Omental fat pad (tissue), 4 donors: ENCODE measurements around the gene IL12A. TPM values are rescaled to one million over a fixed set of nuclear protein-coding genes. Genes with fewer than 3 reads are reported as not detected.

ENCODE experiments used
- ATAC-seq: fragments of 150-250 bp; one replicate; pipeline ENCODE4 v1.9.1; 2016; ENCODE audit warnings: mild to moderate bottlenecking, moderate library complexity; ENCODE audit not compliant: low FRiP score
- DNase-seq: peaks from one replicate; pipeline ENCODE4 v3.0.0-alpha.2; 2019; ENCODE audit warnings: low spot score
- CTCF ChIP-seq, 3 donors: fragments of 450-650 bp; IDR thresholded peaks; one replicate each; pipeline ENCODE4 v1.5.1; 2016 to 2017; ENCODE audit warnings: antibody characterized with exemption in 3 of 3, mild to moderate bottlenecking in 3 of 3, moderate library complexity in 2 of 3
- total RNA-seq, 4 donors: library from RNA; depleted of rRNA; stranded (reverse); fragments of >200 nt; gene quantifications; one replicate each; pipeline ENCODE4 v1.1.0, GENCODE V29; 2016

Gene IL12A
- total RNA-seq, 4 donors from 2014 or later: 1.1 to 2.8 (median 2.4) TPM; not detected in 1

GRCh38 chr3:160027541-160028195 is 39.0 kb downstream of the IL12A start:
- DNase-seq (no peak), ATAC-seq (no peak)
- TF ChIP-seq CTCF (IDR thresholded peaks at IDR 0.05): no peak

DNA sequence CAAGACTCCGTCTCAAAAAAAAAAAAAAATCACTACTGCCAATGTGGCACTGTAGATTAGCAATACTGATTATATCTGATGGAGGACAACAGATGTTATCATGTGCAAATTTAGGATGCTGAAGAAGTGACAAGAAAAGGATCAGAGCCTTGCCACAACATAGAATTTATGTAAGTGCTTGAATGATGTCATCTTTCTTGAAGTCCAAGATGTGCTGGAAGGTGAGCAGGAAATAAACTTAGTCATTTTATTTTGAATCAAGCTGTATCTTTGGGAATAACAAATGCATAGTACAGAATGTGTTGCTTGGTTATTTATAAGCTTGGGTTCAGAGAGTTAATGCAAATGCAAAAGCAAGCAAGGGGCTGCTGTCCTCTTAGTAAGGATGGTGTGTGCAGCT is 47.1 kb downstream of the IL12A start:
- DNase-seq (no peak), ATAC-seq (no peak)
- no peak for TF ChIP-seq CTCF (IDR thresholded peaks at IDR 0.05)

GRCh38 chr3:160038862-160039562 is 50.4 kb downstream of the IL12A start:
- DNase-seq (no peak), ATAC-seq (no peak)
- no peak for TF ChIP-seq CTCF (IDR thresholded peaks at IDR 0.05)

GRCh38 chr3:160040181-160040580 is 51.5 kb downstream of the IL12A start:
- TF ChIP-seq CTCF (IDR thresholded peaks at IDR 0.05): no peak
- no peak for ATAC-seq
- DNase-seq: no peak

DNA sequence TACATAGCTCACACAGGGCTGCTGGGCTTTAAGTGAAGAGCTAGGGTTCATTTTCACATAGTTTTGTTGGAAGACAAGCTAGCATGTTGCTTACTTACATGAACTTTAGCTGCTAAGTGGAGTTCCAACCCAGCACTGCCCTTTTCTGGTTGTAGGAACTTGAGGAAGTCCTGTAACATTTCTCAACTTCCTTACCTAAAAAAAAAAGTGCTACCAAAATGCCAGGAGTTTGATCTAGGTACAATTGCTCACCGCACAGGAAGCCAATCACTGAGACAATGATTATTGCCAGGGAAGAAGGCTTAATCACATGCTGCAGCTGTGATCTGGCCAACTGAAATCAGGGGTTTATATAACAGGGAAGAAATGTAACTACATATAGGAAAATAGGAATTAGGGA is 52.8 kb downstream of the IL12A start:
- DNase-seq (no peak), ATAC-seq (no peak)
- no peak for TF ChIP-seq CTCF (IDR thresholded peaks at IDR 0.05)

DNA sequence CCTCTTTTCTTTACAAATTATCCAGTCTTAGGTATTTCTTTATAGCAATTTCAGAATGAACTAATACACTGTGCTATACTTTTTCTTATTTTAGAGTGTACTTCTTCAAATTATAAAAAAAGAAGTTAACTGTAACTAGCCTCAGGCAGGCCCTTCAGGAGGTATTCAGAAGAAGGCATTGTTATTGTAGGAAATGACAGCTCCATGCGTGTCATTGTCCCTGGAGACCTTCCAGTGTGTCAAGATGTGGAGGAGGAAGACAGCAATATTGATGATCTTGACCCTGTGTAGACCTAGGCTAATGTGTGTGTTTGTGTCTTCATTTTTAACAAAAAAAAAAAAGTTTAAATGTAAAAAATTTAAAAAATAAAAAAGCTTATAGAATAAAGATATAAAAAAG is 55.5 kb downstream of the IL12A start:
- ATAC-seq (no peak), DNase-seq (no peak)
- no peak for TF ChIP-seq CTCF (IDR thresholded peaks at IDR 0.05)

Other genes starting within 250 kb of the IL12A start
- gene SCHIP1, start 149.0 kb upstream of the IL12A start, total RNA-seq: 10 to 100 TPM in 1 of 4 donors, 1 to 10 TPM in 3; 2.7 to 13.9 (median 6.0) TPM
- gene C3orf80, start 236.6 kb downstream of the IL12A start, total RNA-seq: under 1 TPM; 0.24 to 0.95 (median 0.33) TPM